Measurements from ENCODE around the gene LRRC3C.

GRCh38 chr17:39894681-39895376 lies 32.7 kb upstream of the LRRC3C start:
- TF ChIP-seq CTCF (IDR thresholded peaks at IDR 0.05 in 8 of 11, conservative IDR thresholded peaks at IDR 0.05 in 3 of 11) (no peak), POLR2AphosphoS5 (IDR thresholded peaks at IDR 0.05) (no peak), POLR2A (IDR thresholded peaks at IDR 0.05) (no peak)
